Uterus (tissue), 4 donors: ENCODE results near the gene MAPRE2. TPM values are rescaled to one million over a fixed set of nuclear protein-coding genes. Genes with fewer than 3 reads are reported as not detected.

Source experiments
- DNase-seq, 2 donors: peaks; one replicate each; pipeline ENCODE4 v3.0.0-alpha.2; 2019 to 2020
- H3K27ac ChIP-seq, 2 donors: fragments of 200-600 bp; sonication (generic); 1 replicate in 1 of 2; 2 replicates in 1 of 2; pipeline ENCODE4 v1.5.1; 2016 to 2018
- H3K27me3 ChIP-seq, 2 donors: fragments of 200-600 bp; sonication (generic); one replicate each; pipeline ENCODE4 v1.5.1; 2018 to 2019; ENCODE audit warnings: control low read depth in 1 of 2
- H3K36me3 ChIP-seq, 2 donors: fragments of 200-600 bp; sonication (generic); one replicate each; pipeline ENCODE4 v1.5.1; 2019; ENCODE audit warnings: control low read depth in 1 of 2
- H3K4me1 ChIP-seq, 2 donors: fragments of 200-600 bp; sonication (generic); one replicate each; pipeline ENCODE4 v1.5.1; 2018 to 2019; ENCODE audit warnings: control low read depth in 1 of 2
- H3K4me3 ChIP-seq, 2 donors: fragments of 200-600 bp; sonication (generic); 1 replicate in 1 of 2; 2 replicates in 1 of 2; pipeline ENCODE4 v1.5.1; 2018 to 2019; ENCODE audit warnings: mild to moderate bottlenecking in 1 of 2
- H3K9me3 ChIP-seq, 2 donors: fragments of 200-600 bp; sonication (generic); one replicate each; pipeline ENCODE4 v1.5.1; 2019; ENCODE audit warnings: control low read depth in 1 of 2
- POLR2A ChIP-seq, 2 donors: fragments of 450-650 bp; IDR thresholded peaks; one replicate each; pipeline ENCODE4 v1.6.1; 2016; ENCODE audit warnings: antibody characterized with exemption in 2 of 2, mild to moderate bottlenecking in 1 of 2, moderate library complexity in 1 of 2
- intact Hi-C: fragments of 100-400 bp; cut with DNase I; formaldehyde crosslinking; loops from one replicate; pipeline ENCODE4 v1.15.1; 2023; ENCODE audit warnings: low total_unique reads
- total RNA-seq, 4 donors: library from RNA; depleted of rRNA in 3 of 4; stranded (reverse); fragments of >200 nt in 3 of 4; gene quantifications; one replicate each; pipeline versions ENCODE4 v1.1.0 to v1.2.4, GENCODE V29; 2014 to 2023
- TF ChIP-seq, protein P1 (sequence below), 4 experiments: fragments of 200-600 bp in 2 of 4; fragments of 450-650 bp in 2 of 4; sonication (generic) in 2 of 4; IDR thresholded peaks; one replicate each; pipeline ENCODE4 v1.5.1; 2016 to 2019; ENCODE audit warnings: antibody characterized with exemption in 4 of 4, mild to moderate bottlenecking in 2 of 4, moderate library complexity in 1 of 4
- donor health status: DM: yes; HTN: yes; CAD: no.

MAPRE2 gene
- total RNA-seq, 4 donors from 2014 or later = 7.4 to 29.8 (median 21.7) TPM

DNA sequence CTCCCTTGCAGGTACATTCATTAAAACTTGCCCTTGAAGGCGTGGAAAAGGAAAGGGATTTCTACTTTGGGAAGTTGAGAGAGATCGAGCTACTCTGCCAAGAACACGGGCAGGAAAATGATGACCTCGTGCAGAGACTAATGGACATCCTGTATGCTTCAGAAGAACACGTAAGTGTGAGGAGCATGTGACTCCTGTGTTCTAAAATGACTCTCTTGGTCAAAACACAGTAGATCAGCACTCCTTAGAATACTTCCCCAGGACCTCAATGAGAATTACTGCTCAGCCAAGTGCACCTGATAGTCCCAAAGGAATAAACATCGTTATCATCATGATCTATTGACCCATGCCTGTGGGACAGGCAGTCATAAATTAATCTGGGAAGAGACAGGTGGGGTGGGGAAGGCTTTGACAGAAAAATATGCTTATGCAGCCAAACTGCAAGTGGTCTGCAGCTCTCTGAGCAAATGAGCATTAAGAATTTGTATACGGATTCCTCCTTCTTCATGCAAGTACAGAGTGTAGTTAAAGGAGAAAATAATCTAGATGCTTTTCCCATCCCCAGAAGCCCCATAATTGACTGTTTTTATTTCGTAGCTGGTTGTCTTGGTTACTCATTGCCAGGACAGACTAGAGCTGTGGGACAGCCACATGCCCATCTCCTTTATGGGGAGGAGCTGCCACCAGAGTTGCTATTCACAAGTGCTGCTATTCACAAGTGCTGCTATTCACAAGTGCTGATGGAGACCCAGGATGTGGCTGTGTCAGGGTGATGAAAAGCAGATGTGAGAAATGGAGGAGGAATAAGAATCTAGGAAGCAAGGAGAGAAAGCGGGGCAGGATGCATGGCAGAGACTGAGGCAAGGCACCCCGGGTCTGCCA is 91.0 kb downstream of the MAPRE2 start:
- H3K9me3 ChIP-seq = no peaks in the 10 kb centered on the region
- no peaks in the 10 kb centered on the region for H3K36me3 ChIP-seq
- no peak overlapping the region for H3K27ac ChIP-seq
- intact Hi-C loops = no loop called here
- no peaks in the 10 kb centered on the region for H3K4me1 ChIP-seq
- TF ChIP-seq, protein P1, sequence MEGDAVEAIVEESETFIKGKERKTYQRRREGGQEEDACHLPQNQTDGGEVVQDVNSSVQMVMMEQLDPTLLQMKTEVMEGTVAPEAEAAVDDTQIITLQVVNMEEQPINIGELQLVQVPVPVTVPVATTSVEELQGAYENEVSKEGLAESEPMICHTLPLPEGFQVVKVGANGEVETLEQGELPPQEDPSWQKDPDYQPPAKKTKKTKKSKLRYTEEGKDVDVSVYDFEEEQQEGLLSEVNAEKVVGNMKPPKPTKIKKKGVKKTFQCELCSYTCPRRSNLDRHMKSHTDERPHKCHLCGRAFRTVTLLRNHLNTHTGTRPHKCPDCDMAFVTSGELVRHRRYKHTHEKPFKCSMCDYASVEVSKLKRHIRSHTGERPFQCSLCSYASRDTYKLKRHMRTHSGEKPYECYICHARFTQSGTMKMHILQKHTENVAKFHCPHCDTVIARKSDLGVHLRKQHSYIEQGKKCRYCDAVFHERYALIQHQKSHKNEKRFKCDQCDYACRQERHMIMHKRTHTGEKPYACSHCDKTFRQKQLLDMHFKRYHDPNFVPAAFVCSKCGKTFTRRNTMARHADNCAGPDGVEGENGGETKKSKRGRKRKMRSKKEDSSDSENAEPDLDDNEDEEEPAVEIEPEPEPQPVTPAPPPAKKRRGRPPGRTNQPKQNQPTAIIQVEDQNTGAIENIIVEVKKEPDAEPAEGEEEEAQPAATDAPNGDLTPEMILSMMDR (IDR thresholded peaks at IDR 0.05) = no peak
- no peak for TF ChIP-seq POLR2A (IDR thresholded peaks at IDR 0.05)
- DNase-seq = no peak
- no peak overlapping the region for H3K4me3 ChIP-seq
- no peaks in the 10 kb centered on the region for H3K27me3 ChIP-seq

DNA sequence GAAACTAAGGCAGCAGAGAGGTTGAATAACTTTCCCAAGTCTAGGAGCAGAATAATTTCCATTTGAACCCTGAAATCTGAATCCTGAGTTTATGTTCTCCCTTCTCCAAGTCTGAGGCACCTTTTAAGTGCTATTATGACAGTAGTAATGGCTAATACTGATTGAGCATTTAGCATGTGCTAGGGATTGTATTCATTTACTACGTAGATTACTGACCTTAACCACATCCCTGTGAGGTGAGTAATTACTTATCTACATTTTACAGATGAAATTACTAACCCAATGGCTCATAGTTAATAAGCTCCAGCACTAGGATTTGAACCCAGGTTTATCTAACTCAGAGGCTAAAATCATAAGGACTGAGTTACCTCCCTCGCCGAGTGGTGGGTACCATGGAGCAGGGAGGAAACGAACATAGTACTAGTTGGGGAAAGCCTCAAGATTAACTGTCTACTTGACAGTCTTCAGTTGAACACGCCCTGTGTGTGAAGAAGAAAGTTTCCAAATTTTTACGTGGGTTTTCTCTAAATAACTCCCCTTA is 93.0 kb downstream of the MAPRE2 start:
- H3K27ac ChIP-seq = no peak overlapping the region
- no peaks in the 10 kb centered on the region for H3K4me1 ChIP-seq
- no peaks in the 10 kb centered on the region for H3K36me3 ChIP-seq
- no peak overlapping the region for H3K4me3 ChIP-seq
- intact Hi-C loops = no loop called here
- TF ChIP-seq POLR2A (IDR thresholded peaks at IDR 0.05) = no peak
- TF ChIP-seq, protein P1 (IDR thresholded peaks at IDR 0.05) = no peak
- no peaks in the 10 kb centered on the region for H3K27me3 ChIP-seq
- H3K9me3 ChIP-seq = no peaks in the 10 kb centered on the region
- no peak for DNase-seq

GRCh38 chr18:35134791-35135531 is 93.7 kb downstream of the MAPRE2 start:
- Histone ChIP-seq H3K9me3 (no peaks in the 10 kb centered on the region), H3K27ac (no peak overlapping the region), H3K36me3 (no peaks in the 10 kb centered on the region), H3K4me3 (no peak overlapping the region), H3K4me1 (no peaks in the 10 kb centered on the region), H3K27me3 (no peaks in the 10 kb centered on the region)
- TF ChIP-seq, protein P1 (IDR thresholded peaks at IDR 0.05) = no peak
- no peak for TF ChIP-seq POLR2A (IDR thresholded peaks at IDR 0.05)
- no peak for DNase-seq
- intact Hi-C loops = no loop called here

- TF ChIP-seq, protein P1 (IDR thresholded peaks at IDR 0.05) = no peak
- no peak for TF ChIP-seq POLR2A (IDR thresholded peaks at IDR 0.05)
- Histone ChIP-seq H3K4me3 (no peak overlapping the region), H3K9me3 (no peaks in the 10 kb centered on the region), H3K4me1 (no peaks in the 10 kb centered on the region), H3K27ac (no peak overlapping the region), H3K27me3 (no peaks in the 10 kb centered on the region), H3K36me3 (no peaks in the 10 kb centered on the region)
- no peak for DNase-seq
- intact Hi-C loops = no loop called here
Observed at GRCh38 chr18:35136248-35136647, 95.0 kb downstream of the MAPRE2 start.

- no peak for TF ChIP-seq POLR2A (IDR thresholded peaks at IDR 0.05)
- TF ChIP-seq, protein P1 (IDR thresholded peaks at IDR 0.05) = no peak
- intact Hi-C loops = no loop called here
- no peak overlapping the region for H3K27ac ChIP-seq
- no peaks in the 10 kb centered on the region for H3K9me3 ChIP-seq
- H3K27me3 ChIP-seq = no peaks in the 10 kb centered on the region
- DNase-seq = no peak
- no peaks in the 10 kb centered on the region for H3K4me1 ChIP-seq
- no peaks in the 10 kb centered on the region for H3K36me3 ChIP-seq
- H3K4me3 ChIP-seq = no peak overlapping the region
Observed at GRCh38 chr18:35136885-35137284, 95.7 kb downstream of the MAPRE2 start.
